Kidney glomerular epithelial cell (primary cell): ENCODE data around the gene KCNK3.
"Not testable (repeated sequence)": the region's sequence is repeated elsewhere in the genome, so short reads cannot be mapped to it uniquely, and the experiment has no call there.

Source experiments
- DNase-seq: peaks from one replicate; lab custom pipeline; 2025; lab: John Stamatoyannopoulos, UW

KCNK3 gene

GRCh38 chr2:26756337-26756736 lies 63.8 kb downstream of the KCNK3 start:
- DNase-seq: no peak

GRCh38 chr2:26757873-26758789 lies 65.6 kb downstream of the KCNK3 start:
- peak; percentile 97 for DNase-seq

DNA sequence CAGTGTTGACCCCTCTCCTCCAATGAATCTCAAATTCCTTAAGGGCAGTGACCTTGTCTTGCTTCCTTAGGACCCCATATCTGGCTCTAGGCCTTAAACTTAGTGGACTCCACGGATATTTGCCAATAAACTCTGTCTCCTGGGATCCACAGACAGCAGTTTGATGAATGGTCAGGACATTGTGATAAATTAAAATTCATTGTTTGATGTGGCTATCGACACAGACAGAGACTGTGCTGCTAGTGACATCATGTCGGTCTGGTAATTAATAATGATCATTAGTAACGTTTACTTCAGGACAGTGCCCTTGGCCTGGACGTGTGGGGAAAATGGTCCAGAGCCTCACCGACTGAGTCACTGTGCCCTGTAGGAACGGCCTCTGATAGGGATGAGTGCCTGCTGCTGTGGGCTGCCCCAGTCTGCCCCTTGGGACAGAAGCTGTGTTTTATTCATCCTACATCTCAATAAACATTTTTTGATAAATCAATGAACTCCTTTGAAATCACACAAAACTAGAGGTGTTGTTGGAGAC lies 66.3 kb downstream of the KCNK3 start:
- peak; percentile 50 for DNase-seq

GRCh38 chr2:26759845-26760244 lies 67.3 kb downstream of the KCNK3 start:
- no peak for DNase-seq

- DNase-seq: not testable (repeated sequence)
These were observed 68.5 kb downstream of the KCNK3 start for GRCh38 chr2:26760991-26761390.

GRCh38 chr2:26763019-26763418 lies 70.5 kb downstream of the KCNK3 start:
- DNase-seq: no peak

DNA sequence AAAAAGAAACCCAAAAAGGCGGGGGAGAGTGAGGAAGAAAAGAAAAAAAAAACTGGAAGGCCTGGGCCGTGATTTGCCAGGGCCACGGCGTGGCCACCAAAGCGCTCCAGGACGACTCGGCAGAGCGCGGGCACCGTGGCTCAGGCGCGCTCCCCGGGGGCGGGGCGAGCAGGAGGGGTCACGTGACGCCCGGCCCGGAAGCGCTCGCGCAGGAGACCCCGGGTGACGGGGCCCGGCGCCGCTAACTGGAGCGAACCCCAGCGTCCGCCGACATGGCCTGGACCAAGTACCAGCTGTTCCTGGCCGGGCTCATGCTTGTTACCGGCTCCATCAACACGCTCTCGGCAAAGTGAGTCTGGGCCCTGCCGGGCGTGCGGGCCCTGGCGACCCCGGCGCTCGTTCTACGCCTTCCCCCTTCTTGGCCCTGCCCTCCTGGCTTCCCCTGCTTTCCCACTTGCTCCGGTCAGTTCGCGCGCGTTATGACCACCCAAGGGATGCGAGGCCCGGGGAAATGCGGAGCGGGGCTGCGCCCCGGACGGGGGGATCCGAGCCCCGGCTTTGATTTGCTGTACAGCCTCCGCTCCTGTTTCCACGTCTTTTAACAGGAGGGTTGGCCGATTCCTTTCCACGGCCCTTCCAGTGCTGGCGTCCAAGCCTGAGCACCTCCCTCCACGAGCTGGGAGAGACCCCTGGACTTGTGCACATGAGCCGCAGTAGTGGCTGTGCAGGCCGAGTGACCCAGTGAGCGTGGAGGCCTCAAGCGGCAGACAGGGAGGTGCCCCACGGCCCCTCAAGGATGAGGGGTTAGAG lies 71.8 kb downstream of the KCNK3 start, which contains the start of gene SLC35F6:
Gene SLC35F6 (plus strand): TSS at position 207 of the 810 bp plus-strand sequence. CDS start 66 bp downstream, at position 273.
- peak; percentile 37 for DNase-seq

- no peak for DNase-seq
These were observed 72.4 kb downstream of the KCNK3 start for GRCh38 chr2:26764906-26765305.

DNA sequence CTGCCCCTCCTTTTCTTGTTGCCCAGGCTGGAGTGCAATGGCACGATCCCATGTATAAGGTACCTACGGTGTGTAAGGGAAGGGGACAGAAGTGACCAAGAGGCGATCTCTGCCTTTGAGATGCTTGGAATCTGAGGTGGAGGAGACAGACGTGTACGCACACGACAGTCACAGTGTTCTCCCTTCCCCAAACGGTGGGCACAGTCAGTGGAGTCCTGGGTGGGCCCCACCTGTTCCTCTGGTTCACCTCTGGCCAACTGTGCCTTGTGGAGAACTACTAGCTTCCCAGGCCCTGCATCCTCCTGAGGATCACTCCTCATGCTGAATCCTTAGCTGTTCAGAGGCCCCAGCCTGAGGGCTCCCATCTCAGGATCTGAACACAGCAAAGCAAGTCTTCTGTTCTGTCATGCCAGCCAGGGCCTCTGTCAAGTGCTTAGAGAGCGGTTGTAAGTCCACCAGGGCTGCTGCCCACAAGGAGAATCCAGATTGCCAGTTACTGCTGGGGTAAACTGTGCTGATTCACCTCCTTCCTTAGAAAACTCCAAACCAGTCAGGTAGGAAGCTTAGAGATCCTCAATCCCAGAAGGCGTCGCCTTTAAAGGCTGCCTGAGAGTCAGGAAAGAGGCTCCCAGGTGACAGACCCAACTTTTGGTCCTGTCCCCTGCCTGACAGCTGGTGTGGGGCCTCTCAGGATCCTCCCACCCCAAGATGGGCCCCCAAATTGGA lies 73.1 kb downstream of the KCNK3 start:
- no peak for DNase-seq

- no peak for DNase-seq
These were observed 74.6 kb downstream of the KCNK3 start for GRCh38 chr2:26767129-26767528.

GRCh38 chr2:26767894-26768487 lies 75.5 kb downstream of the KCNK3 start:
- DNase-seq: no peak

DNA sequence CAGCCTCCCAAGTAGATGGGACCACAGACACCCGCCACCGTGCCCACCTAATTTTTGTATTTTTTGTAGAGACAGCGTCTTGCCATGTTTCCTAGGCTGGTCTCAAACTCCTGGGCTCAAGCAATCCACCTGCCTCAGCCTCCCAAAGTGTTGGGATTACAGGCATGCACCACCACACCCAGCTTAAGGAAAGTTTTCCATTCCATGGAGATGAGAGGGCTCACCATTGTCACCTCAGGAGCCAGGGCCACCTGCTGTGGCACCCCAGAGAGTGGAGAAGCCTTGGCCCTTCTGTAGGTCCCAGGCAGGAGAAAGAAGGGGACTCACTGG lies 76.2 kb downstream of the KCNK3 start:
- DNase-seq: no peak

- no peak for DNase-seq
These were observed 76.7 kb downstream of the KCNK3 start for GRCh38 chr2:26769089-26769761.

DNA sequence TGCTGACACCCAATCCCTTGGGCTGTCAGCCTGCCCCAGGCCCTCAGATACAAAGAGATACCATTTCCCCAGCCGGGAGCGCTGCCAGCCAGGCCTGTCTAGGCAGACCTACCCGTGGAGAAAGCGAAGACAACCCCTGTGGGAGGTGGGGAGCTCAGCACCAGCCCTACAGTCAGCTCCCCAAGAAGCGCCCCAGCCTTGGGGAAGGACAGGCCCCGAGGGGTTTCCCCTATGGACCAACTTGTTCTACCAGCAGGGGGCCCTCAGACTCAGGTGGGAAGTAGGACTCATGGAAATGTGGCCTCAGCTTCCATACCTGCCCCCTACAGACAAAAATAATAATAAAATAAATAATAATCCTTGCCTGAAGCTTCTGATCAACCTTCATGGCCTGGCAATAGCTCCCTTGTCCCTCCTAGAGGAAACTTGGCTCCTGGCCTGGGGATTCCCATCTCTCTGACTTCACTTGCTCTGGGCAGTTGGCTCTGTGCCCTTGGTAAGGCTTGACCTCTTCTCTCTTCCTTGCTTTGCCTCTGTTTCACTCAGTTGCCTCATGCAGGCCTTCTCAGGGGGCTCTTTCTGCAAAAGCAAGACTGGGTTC lies 78.6 kb downstream of the KCNK3 start:
- DNase-seq: peak; percentile 32

GRCh38 chr2:26772064-26773001 lies 79.8 kb downstream of the KCNK3 start:
- DNase-seq: peak; percentile 43

DNA sequence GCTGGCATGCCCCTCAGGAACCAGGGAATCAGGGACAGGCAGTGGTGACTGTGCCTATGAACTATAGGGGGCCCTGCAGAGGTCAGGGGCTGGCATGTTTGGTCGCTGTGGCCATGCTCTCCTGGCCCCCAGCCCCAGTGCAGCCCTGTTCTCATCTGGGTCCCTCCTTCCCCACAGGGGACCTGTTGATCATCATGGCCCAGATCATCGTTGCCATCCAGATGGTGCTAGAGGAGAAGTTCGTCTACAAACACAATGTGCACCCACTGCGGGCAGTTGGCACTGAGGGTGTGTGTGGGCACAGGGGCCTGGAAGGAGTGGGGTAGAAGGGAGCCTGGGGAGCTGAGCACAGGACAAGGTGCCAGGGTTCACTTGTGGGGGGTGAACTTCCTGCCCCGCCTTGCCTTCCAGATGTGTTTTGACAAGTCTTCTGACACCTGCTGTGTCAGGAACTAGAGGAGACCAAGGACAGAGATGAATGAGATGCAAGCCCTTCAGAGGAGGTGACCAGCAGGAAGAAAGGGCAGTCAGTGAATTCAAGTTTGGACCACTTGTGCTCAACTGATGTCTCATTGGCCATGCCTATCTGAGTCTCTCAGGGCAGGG lies 83.8 kb downstream of the KCNK3 start:
- DNase-seq: no peak

GRCh38 chr2:26778098-26778497 lies 85.6 kb downstream of the KCNK3 start:
- DNase-seq: no peak

DNA sequence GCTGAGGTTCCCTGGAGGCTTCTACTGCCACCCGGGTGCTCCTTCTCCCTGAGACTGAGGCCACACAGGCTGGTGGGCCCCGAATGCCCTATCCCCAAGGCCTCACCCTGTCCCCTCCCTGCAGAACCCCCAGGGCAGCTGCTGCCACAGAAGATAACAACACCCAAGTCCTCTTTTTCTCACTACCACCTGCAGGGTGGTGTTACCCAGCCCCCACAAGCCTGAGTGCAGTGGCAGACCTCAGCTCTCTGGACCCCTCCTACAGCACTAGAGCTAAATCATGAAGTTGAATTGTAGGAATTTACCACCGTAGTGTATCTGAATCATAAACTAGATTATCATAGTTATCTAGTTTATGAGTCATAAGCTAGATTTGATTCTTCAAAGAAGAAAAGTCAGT lies 86.0 kb downstream of the KCNK3 start:
- no peak for DNase-seq

DNA sequence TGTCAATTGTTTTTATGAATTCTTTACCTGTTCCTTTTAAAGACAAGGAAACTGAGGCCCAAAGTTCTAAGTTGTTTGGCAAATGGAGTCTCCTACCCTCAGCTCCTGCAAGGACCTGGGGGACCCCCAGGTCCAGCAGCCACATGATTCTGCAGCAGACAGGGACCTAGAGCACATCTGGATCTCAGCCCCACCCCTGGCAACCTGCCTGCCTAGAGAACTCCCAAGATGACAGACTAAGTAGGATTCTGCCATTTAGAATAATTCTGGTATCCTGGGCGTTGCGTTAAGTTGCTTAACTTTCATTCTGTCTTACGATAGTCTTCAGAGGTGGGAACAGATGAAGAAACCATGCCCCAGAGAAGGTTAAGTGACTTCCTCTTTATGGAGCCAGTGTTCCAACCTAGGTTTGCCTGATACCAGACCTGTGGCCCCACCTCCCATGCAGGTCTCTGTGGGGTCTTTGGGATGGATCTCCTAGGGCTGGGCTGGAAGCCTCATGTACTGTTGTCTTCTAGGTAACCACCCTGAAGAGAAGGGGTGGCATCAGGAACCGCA lies 87.8 kb downstream of the KCNK3 start:
- no peak for DNase-seq
